HTR-8/SVneo (cell line): Measurements from ENCODE around the gene SPINK5.
"Not testable (repeated sequence)": the region's sequence is repeated elsewhere in the genome, so short reads cannot be mapped to it uniquely, and the experiment has no call there.

Source experiments
- DNase-seq: peaks from one replicate; pipeline ENCODE4 v3.0.0; 2011; ENCODE audit warnings: low spot score, mixed read lengths; ENCODE audit not compliant: insufficient read length
- FAIRE-seq: peaks from 2 replicates; lab custom pipeline; 2011; peaks lifted over from hg19 to GRCh38; lab: Jason Lieb, UNC

The SPINK5 gene

DNA sequence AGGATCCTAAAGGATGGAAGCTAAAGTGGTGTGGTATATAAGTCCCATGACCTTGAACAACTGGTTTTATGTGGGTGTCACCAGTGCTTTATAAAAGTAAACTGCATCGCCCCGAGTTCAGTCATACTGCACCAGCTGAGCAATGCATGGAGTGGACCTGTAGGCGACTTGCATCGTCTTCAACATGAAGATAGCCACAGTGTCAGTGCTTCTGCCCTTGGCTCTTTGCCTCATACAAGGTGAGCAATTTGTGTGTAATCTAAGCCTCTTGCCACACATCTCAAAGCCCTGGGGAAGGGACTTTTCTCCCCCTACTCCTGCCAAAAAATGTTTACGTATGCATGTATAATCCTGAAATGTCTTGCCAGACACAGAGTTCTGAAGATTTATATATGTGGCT lies at the start of gene SPINK5:
TSS of gene SPINK5 (plus strand) at position 120 of the 400 bp plus-strand sequence. CDS start at position 185, 65 bp downstream.
- no peak for FAIRE-seq

GRCh38 chr5:148014276-148014675 lies 49.5 kb upstream of the SPINK5 start:
- no peak for FAIRE-seq
- DNase-seq, result no peak

More for the DNA sequence above, at the start of gene SPINK5:
- no peak for DNase-seq

GRCh38 chr5:148020257-148020988 lies 43.4 kb upstream of the SPINK5 start:
- FAIRE-seq, result no peak

DNA sequence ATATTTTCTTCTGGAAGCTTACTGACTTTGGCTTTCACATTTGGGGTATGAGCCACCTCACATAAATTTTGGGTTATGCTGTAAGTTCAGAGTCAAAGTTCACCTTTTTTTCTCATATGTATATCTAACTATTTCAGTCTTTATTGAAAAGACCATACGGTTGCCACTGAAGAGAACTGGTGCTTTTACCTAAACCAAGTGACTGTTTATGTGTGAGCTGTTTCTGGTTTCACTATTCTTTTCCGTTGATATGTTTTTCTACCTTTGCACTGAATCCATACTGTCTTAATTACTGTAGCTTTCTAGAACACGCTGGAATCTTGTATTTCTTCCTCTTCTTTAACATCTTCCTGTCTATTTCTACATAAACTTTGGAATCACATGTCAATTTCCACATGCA lies 36.3 kb upstream of the SPINK5 start:
- no peak for DNase-seq
- FAIRE-seq, result no peak

More at GRCh38 chr5:148020257-148020988, 43.4 kb upstream of the SPINK5 start:
- DNase-seq, result no peak

DNA sequence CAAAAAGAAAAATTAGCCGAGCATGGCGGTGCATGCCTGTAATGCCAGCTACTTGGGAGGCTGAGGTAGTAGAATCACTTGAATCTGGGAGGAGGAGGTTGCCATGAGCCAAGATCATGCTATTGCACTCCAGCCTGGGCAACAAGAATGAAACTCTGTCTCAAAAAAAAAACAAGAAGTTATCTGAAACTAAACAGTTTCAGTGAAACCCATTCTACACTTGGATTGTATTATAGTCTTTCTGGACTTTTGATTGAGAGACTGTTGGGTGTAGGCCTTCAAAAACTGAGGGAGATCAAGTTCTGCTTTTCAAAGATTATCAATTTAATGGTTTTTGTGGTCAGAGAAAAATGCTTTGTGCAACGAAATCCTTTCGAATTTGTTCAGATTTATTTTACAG lies 34.6 kb upstream of the SPINK5 start:
- FAIRE-seq (no peak), DNase-seq (no peak)

DNA sequence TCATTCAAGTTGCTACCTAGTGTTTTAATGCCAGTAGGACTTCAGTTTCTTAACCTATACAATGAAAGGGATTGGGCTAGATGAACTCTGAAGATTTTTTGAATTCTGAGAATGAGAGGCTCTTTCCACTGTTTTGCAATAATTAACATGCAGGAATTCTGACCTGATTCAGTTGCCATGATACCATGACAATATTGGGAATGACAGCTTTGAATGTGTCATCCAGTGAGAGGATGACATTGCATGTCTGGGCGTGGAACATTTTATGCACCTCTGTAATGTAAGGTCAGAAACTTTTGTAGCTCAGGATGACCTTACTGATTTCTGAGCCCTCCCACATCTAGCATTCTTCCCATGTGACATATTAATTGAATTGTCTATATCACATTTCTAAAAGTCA lies 30.6 kb upstream of the SPINK5 start:
- no peak for DNase-seq
- no peak for FAIRE-seq

DNA sequence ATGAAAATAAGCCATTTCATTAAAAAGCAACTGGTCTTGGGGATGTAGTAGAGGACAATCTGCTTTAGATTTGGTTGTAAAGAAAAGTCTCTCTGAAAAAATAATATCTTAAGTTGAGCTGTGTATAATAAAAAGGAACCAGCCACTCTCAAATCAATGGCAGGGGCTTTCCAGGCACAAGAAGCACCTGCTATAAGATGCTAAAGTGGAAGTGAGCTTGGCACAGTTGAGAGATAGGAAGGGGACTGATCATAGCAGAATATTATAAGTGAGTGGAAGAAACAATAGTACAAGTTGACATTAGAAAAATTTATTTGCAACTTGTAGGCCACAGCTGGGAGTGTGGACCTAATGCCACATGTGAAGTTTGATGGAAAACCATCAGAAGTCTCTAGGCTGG lies 28.1 kb upstream of the SPINK5 start:
- FAIRE-seq (no peak), DNase-seq (no peak)

DNA sequence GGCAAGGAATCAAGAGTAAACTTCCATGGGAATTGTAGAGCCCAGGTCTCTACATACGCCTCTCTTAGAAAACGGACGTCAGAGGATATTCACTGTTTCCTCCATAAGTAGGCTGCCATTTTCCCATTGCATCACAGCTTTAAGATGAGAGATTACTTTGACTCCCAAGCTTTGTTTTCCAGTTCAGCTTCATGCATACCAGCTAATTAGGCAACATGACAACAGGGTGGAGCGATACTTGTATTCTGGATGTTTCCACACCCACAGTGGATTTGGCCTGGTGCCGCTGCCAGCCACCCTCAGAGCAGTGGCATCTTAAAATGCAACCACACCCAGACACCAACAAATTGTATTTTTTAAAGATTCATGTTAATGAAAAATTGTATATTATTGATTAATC lies 20.9 kb upstream of the SPINK5 start:
- no peak for FAIRE-seq
- no peak for DNase-seq

- FAIRE-seq (no peak), DNase-seq (no peak)
Observed at GRCh38 chr5:148043705-148044104, 20.1 kb upstream of the SPINK5 start.

DNA sequence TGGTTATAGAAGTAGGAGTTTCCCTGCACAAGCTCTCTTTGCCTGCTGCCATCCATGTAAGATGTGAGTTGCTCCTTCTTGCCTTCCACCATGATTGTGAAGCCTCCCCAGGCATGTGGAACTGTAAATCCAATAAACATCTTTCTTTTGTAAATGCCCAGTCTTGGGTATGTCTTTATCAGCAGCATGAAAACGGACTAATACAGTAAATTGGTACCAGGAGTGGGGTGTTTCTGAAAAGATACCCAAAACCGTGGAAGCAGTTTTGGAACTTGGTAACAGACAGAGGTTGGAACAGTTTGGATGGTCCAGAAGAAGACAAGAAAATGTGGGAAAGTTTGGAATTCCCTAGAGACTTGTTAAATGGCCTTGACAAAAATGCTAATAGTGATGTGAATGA lies 8.6 kb upstream of the SPINK5 start:
- FAIRE-seq, DNase-seq: not testable (repeated sequence)

DNA sequence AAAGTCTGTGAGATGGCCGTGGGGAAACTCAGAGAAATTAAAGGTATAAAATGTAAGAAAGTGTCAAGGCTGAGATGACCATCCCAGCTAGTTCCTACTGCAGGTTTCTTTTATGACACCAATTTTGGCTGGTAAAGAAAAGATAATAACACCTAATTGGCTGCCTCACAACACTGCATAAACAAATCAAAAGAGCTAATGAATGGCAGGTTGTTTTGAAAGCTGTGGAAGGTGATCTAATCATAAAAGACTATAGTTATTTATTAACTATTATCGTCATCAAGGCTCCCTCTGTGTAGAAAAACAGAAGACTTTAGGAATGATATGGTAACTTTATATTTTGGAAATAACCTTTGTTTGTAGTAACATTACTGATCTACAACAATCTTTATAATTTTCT lies 3.5 kb upstream of the SPINK5 start:
- no peak for DNase-seq
- FAIRE-seq, result no peak

DNA sequence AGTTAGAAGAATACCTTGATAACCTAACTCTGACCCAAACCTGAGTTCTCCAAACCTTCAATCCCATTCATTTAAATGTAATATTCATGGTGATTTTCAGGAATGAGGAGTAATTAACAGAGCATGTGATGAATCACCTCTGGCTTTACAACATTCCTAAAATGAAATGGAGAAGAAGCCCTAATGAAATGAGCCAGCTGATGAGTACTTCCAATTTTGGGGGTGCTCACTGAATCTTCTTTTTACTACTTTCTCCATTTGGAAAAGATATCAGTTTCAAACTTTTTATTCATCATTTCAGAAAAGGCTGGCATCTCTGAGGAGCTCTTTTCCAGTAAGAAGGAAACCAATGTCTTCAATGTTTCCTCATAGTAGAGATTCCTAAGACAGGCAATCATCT lies 2.9 kb upstream of the SPINK5 start:
- FAIRE-seq, result no peak

GRCh38 chr5:148070621-148071020 lies 6.8 kb downstream of the SPINK5 start:
- FAIRE-seq, result no peak
- no peak for DNase-seq

More for the DNA sequence above, 2.9 kb upstream of the SPINK5 start:
- no peak for DNase-seq

DNA sequence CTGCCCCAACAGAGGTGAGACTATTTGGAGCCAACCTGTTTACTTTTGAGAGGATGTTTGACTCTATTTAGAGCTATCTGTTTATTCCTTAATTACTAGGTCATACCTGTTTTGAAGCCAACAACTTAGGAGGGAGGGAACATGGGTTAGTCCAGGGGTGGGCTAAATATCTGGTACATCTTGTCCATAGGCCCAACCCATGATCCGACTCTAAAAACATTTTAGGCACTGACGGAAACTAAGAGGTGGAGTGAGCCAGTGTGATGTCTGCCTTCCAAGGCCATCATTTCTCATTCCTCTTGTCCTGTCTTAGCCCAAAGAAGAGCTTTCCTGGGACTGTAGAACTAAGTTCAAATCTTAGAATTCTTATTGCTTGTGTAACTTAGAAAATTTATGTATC lies 8.4 kb downstream of the SPINK5 start:
- FAIRE-seq, result no peak

GRCh38 chr5:148075529-148075928 lies 11.7 kb downstream of the SPINK5 start:
- FAIRE-seq, result no peak
- no peak for DNase-seq

More for the DNA sequence above, 8.4 kb downstream of the SPINK5 start:
- no peak for DNase-seq

- DNase-seq, result no peak
- no peak for FAIRE-seq
Observed at GRCh38 chr5:148083203-148083602, 19.4 kb downstream of the SPINK5 start.

DNA sequence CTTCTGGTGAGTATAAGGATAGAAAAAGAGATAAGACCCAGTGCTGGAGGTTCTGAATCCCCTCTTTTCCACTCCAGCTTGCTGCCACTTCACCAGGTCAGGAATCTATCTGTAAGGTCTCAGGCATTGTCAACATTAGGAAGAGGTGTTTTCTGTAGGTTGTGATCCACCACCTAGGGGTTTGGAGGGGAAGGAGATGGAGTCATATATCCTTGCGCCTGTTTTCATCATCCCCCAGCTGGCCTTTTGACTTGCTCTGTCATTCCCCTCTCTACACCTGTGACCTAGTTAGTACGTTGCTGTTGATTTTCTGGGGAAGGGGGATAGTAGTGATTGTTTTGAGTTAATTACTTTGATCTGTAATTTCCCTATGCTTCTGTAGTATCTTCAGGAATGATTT lies 20.5 kb downstream of the SPINK5 start:
- FAIRE-seq (no peak), DNase-seq (no peak)

DNA sequence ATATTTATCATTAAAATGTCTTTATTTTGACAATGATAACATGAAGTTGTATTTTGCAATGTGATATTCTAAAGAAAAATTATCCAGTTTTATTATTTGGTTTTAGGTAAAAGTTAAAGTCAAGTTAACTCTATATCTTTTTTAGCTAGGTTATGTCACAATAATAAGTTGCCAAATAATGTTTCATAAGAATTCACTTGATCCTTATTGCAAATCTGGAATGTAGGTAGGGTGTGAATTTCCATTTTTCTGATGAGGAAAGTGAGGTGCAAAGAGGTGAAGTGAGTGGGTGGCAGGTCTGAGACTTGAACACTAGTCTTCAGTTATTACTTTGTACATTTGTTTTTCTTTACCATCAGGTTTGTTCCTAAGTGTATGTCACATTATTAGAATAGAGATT lies 21.5 kb downstream of the SPINK5 start:
- FAIRE-seq (no peak), DNase-seq (no peak)

DNA sequence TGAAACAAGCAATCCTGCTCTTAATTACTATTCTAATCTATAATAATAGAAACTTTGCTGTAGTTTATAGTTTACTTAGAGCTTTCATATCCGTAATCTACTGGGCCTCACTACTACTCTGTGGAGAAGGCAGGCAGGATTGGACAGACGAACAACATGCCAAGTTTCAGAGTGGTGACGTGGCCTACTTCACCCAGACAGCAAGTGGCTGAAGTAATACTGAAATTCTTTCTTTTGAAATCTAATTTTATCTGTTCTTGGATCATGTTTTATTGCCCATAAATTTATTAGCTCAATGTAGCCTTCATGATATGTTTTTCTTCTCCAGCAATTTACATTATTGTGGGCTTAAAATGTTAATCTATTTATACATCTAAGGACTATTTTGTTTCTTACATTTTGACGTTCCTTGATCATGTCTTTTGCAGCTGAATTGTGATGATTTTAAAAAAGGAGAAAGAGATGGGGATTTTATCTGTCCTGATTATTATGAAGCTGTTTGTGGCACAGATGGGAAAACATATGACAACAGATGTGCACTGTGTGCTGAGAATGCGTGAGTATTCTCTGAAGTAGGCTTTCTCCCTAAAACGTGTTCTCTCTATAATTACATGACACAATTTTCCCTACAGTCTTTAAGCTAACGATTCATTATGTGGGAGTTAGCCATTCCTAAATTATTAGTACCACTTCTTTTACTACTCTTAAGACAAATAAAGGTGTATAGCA lies 22.4 kb downstream of the SPINK5 start:
- FAIRE-seq, result no peak
- no peak for DNase-seq

DNA sequence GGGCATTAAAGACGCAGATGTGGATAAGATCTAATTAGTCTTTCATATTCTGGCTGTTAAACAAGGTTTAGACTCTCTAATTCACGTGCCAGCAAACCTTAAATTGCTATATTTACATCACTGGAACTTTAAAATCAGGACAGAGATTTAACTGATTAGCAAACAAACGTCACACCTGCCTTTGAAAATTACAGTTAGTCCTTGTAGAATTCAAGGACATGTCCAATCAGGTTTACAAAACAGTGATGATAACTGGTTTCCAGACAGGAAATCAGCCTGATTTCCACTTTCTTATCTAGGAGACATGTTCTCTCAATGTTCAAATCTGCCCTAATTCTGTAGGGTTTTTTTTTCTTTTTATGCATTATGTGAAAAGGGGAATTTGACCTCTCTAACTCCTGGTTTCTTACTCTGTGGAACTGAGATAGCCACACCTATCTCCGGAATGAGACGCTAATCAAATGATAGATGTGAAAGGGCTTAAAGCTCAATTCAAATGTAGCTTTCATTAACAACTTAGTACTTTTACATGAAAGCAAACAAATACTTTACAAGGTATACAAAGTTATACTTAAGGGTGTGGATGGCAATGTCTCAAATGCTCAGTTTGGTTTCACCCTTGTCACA lies 26.5 kb downstream of the SPINK5 start:
- FAIRE-seq (no peak), DNase-seq (no peak)

GRCh38 chr5:148090773-148091250 lies 27.0 kb downstream of the SPINK5 start:
- no peak for DNase-seq
- no peak for FAIRE-seq
